ENCODE measurements around the gene SPAG8.

SPAG8 gene

GRCh38 chr9:35806101-35806500, 6.0 kb downstream of the SPAG8 start:
- no peak for DNase-seq

GRCh38 chr9:35801328-35802128, 10.5 kb downstream of the SPAG8 start:
- DNase-seq = no peak

GRCh38 chr9:35800530-35800929, 11.5 kb downstream of the SPAG8 start:
- DNase-seq = no peak

- no peak for DNase-seq
Measured at GRCh38 chr9:35798658-35799374, 13.2 kb downstream of the SPAG8 start.

- no peak for DNase-seq
Measured at GRCh38 chr9:35797311-35798109, 14.6 kb downstream of the SPAG8 start.

GRCh38 chr9:35795695-35796094, 16.4 kb downstream of the SPAG8 start:
- DNase-seq = no peak

- DNase-seq = no peak
Measured at GRCh38 chr9:35793461-35793860, 18.6 kb downstream of the SPAG8 start.

GRCh38 chr9:35792826-35793225, 19.2 kb downstream of the SPAG8 start:
- no peak for DNase-seq

- no peak for DNase-seq
Measured at GRCh38 chr9:35792024-35792813, 19.8 kb downstream of the SPAG8 start.

- DNase-seq = peak; percentile 75
Measured at GRCh38 chr9:35791297-35791921, 20.7 kb downstream of the SPAG8 start, which contains the start of gene NPR2. TSS of gene NPR2 (plus strand) at chr9:35791591. CDS start at chr9:35792409, 818 bp downstream.

GRCh38 chr9:35790385-35791296, 21.4 kb downstream of the SPAG8 start:
- peak; percentile 82 for DNase-seq

GRCh38 chr9:35790025-35790384, 22.1 kb downstream of the SPAG8 start:
- DNase-seq = no peak

GRCh38 chr9:35789541-35789940, 22.5 kb downstream of the SPAG8 start:
- DNase-seq = no peak

GRCh38 chr9:35783418-35783817, 28.6 kb downstream of the SPAG8 start:
- DNase-seq = no peak

GRCh38 chr9:35781066-35781465, 31.0 kb downstream of the SPAG8 start:
- no peak for DNase-seq

GRCh38 chr9:35778496-35778895, 33.6 kb downstream of the SPAG8 start:
- DNase-seq = no peak

- DNase-seq = no peak
Measured at GRCh38 chr9:35776018-35776417, 36.0 kb downstream of the SPAG8 start.

GRCh38 chr9:35774907-35775635, 37.0 kb downstream of the SPAG8 start:
- DNase-seq = no peak

GRCh38 chr9:35771943-35772342, 40.1 kb downstream of the SPAG8 start:
- DNase-seq = no peak

- no peak for DNase-seq
Measured at GRCh38 chr9:35771534-35771933, 40.5 kb downstream of the SPAG8 start.
